NCI-H2196 (cell line): Measurements from ENCODE around the gene DLX3.
"Not testable (repeated sequence)": the region's sequence is repeated elsewhere in the genome, so short reads cannot be mapped to it uniquely, and the experiment has no call there.

ENCODE experiments used
- DNase-seq: peaks from one replicate; lab custom pipeline; 2025; ENCODE audit not compliant: unreplicated experiment; lab: John Stamatoyannopoulos, UW

DLX3 gene

DNA sequence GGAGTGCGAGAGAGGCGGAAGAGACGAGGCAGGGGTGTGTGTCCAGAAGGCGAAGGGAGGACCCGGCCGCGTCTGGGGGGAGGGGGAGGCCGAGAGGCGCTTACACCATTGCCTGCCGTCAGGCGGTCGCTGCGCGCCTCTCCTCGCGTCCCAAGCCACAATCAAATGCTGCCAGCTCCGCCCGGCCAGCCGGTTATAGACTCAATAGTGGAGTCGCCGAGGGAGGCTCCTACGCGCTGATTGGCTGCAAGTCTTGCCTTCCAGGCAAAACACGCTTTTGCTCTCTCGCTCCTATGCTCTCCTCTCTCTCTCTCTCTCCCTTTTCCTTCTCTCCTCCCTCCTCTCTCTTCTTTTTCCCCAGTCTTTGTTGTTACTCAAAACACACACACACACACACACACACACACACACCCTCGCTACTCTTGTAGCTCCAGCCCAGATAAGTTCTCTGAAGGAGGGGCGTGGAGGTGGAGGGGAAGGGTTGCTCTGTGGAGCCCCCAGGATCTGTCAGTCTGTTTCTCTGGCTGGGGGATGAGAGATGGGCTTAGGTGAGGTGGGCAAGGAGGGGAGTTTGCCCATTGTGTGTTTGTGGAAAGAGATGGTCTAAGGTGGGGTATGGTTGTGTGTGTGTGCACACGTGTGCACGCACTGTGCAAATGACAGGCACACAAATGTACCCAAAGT is at the start of gene DLX3:
TSS of gene DLX3 (minus strand) at position 170 of the 684 bp plus-strand sequence. CDS start 226 bp downstream, outside the sequence.
- peak; percentile 84 for DNase-seq

DNA sequence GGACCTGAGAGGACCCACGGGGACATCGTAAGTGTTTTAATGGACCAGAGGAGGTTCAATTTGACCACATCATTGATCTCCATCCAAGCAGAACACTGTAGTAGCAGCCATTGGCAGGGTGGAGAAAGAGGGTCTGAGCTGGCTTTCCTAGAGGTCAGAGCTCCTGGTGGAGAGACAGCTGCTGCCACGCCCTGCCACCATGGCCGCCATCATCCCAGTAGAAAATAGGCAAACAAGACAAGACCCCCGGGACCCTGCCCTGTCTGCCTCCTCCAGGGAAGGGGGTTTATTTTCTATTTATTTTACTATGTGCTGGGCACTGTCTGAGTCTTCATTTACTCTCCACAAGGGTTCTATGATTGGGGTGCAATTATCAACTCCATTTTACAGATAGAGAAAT is 49.5 kb upstream of the DLX3 start:
- no peak for DNase-seq

DNA sequence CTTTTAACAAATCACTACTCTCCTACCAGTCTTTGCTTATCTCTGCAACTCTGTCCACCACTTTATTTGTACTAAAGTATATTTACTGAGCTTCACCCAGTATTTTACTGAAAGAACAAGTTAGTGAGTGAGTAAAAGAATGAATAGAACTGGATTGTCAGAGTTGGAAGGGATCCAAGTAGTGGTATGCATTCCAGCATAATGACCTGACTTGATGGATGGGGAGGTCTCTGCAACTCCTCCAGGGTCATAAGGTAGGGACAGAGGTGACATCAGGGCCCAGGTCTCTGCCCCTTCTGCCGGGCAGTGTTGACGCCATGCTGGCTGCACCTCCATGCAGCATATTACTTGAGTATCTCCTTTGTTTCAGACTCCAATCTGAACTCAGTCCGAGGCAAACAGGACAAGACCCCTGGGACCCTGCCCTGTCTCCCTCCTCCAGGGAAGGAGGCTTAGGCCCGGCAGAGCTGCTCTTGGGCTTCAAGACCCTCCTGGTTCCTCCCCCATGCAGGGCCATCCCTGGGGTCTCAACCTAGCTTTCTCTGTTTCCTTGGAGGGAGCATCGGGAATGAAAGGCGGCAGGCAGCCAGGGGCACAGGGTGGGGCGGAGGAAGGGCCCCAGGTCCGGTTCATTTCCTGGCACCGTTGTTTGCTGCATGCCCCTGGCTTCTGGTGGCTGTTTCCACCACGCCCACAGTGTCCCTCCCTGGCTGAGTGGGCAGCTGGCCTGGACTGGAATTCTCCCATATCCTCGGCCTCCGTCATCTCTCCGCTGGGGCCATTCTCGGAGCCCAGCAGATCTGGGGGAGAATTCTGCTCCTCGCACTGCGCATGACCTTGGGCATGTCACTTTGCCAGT is 48.5 kb upstream of the DLX3 start:
- DNase-seq, result no peak

DNA sequence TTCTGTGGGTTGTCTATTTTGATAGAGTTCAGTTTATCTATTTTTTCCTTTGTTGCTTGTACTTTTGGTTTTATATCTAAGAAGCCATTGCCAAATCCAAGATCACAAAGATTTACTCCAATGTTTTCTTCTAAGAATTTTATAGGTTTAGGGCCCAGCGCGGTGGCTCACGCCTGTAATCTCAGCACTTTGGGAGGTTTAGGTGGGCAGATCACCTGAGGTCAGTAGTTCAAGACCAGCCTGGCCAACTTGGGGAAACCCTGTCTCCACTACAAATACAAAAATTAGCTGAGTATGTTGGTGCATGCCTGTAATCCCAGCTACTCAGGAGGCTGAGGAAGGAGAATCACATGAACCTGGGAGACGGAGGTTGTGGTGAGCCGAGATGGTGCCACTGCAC is 47.2 kb upstream of the DLX3 start:
- no peak for DNase-seq

DNA sequence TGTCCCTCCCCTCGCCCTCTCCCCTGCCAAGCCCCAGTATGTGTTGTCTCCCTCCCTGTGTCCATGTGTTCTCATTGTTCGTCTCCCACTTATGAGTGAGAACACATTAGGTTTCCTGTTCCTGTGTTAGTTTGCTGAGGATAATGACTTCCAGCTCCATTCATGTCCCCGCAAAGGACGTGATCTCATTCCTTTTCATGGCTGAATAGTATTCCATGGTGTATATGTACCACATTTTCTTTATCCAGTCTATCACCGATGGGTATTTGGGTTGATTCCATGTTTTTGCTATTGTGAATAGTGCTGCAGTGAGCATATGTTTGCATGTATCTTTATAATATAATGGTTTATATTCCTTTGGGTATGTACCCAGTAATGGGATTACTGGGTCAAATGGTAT is 45.5 kb upstream of the DLX3 start:
- DNase-seq, result not testable (repeated sequence)

DNA sequence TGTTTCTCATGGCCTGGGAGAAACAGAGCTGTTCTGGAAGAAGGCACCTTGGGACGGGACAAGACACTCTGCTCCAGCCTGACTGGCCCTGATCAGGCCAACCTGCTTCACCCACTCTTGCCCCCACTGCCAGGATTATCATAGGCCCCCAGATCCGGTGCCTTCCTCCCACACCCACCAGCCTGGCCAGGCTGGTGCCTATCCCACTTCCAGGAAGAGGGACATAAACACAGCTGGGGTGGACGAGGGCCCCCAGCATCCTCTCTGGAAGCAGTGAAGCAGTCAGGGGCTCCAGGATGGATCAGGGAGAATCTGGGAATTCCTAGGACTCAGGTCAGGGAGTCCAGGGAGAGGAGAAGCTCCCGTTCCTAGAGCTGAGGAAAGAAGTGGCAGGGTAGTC is 44.0 kb upstream of the DLX3 start:
- no peak for DNase-seq

DNA sequence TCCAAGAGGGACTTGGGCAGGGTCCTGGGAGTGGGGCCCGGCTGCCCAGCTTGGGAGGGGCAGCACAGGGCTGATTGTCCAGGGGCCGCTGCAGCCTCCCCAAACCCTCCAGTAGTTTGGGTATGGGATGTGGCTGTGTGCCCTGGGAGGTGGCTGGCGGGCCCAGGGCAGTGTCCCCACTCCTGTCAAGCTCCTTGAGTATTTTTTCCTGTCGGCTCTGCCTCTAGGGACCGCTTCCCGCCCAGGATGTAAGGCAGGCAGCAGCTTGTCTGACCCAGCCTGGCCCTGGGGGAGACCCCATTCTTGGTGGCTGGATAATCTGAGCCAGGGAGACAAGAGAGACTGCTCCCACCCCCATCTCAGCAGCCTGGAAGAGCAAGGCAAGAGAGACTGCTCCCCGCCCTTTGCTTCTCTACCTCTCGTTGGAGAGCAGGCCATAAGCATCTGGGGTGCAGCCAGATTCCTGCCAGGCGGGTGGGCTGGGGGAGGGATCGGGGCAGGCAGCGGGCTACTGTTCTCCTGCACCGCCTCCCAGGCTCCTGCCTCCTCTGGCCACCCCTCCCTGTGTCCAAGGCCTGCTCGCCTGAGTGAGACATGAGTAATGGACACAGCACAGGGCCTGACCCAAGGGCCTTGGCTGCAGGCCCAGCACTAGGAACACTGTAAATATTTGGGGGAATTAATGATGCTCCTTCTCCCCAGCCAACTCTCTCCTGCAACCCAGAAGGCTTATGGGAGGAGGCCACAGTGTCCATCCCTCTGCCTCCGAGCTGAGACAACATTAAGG is 42.5 kb upstream of the DLX3 start:
- peak; percentile 75 for DNase-seq

DNA sequence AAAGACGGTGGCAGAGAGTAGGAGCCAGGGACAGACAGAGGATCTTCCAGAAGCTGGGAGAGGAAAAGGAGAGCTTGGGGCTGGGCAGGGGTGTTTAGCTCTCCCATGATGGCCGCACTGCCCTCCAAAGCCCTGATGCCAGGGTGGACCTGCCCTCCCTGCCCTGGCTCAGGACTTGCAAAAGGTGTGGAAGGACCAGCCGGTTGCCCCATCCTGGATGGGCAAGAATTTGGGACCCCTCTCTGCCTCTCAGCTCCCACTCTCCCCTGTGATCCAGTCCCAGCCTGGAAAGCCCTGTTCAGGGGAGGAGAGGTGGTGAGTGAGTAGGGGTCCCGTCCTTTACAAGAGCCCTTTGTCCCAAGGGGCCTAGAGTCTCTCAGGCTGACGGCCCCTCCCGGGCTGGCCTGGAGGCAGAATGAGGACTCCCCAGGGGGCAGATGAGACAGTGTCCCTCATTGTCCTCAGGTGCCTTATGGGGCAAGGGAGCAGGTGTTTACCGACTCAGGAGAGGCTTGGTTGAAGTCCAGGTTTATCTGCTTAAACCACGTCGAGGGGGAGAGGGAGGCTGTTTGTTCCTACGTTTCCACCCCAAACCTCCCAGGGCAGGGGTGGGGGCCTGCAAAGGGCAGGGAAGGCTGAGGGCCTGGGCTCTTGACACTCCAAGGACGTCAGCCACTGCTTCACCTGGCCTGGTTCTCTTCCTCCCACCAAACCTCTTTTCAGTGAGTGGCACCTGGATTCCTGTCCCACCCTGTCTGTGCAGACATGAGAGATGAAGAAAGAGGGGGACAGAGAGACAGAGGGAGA is 41.6 kb upstream of the DLX3 start:
- peak; percentile 48 for DNase-seq

DNA sequence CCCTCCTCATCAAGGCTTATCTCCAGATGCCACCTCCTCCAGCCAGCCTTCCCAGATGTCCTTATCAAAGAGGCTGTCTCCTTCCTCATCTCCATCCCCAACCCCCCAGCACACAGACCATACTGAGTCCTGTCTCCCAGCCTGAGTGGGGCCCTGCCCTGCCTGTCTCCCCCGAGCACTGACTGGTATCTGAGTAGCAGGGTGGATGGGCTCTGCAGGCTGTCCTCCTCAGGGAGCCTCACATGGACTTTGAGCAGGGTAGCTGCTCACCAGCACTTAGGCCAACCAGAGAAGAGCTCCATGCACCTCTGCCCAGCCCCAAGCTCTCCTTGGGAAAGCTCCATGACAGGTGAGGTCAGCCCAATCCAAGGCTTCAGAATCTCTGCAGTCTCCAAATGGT is 40.9 kb upstream of the DLX3 start:
- DNase-seq, result no peak

DNA sequence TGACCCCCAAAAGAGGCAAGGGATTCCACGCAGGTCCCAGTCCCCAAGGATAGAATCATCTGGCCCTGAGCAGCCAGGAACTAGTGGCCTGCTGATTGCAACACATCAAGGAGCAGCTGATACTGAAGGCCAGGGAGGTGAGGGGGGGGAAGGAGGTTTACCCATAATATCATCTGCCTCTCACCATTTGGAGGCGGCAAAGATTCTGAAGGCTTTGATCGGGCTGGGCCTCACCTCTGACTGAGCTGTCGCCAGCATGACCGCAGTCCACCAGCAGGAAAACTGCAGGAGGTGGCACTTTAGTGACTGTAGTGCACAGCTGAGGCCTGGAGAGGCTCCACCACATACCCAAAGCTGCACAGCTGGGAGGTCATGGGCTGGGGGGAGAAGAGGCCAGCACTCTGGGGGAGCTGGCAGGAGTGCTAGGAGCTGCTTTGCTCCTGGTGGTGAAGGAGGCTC is 40.4 kb upstream of the DLX3 start:
- DNase-seq, result no peak

DNA sequence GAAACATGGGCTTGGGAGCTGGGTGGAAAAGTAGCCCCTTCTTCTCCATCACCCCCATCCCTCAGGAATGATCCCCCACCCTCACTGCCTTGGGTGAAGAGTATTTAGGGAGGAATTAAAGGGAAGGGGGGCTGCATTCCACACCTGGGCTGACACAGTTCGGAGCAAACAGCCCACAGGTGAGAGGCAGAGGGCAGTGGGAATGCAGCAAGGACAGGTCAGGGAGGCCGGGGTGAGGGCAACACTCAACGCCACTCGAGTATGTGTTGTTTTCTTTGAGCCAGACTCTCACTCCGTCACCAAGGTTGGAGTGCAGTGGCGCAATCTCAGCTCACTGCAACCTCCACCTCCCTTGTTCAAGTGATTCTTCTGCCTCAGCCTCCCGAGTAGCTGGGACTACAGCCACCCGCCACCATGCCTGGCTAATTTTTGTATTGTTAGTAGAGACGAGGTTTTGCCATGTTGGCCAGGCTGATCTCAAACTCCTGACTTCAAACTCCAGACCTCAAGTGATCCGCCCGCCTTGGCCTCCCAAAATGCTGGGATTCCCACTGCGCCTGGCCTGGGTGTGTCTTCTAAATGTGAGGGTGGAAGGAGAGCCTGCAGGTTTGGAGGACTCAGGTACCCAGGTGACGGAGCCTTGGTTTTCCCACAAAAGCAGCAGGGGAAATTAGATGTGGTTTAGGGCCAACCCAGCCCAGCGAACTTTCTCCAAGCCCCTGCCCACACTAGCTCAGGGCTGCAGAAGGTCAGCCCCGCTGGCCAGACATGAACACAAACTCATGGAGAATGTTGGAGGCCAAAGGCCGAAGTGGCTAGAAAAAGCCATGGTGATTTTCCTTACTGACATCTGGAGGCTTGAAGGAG is 39.7 kb upstream of the DLX3 start:
- no peak for DNase-seq

DNA sequence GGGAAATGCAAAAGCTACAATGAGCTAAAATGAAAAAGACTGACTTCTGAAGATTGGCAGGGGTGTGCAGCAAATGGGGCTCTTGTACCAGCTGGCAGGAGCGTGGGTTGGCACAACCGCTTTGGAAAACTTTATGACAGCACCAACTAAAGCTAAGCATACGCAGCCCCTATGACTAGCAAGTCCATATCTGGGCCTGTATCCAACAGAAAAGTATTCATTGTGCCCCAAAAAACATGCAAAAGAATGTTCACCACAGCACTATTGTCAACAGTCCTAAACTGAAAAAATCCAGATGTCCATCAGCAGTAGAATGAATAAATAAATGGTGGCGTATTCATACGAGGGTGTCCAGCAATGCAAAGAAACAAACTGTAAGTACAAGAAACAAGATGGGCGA is 38.3 kb upstream of the DLX3 start:
- no peak for DNase-seq

DNA sequence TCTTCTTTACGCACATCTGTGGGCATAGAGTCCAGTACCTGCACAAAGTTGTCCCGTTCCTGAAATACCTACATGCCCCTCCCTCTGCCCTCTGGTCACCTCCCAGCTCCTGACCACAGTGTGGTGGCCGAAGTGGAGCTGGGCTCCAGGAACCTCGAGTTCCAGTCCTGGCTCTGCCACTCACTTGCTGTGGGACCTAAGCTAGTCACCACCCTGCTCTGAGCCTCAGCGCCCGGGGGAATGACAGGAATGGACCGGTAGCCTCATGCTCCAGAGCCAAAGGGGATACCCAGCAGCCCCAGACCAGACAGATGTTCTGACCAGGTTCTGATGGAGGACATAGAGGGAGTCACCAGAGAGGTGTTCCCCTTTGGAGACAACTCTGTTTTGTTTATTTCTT is 34.2 kb upstream of the DLX3 start:
- DNase-seq, result no peak

DNA sequence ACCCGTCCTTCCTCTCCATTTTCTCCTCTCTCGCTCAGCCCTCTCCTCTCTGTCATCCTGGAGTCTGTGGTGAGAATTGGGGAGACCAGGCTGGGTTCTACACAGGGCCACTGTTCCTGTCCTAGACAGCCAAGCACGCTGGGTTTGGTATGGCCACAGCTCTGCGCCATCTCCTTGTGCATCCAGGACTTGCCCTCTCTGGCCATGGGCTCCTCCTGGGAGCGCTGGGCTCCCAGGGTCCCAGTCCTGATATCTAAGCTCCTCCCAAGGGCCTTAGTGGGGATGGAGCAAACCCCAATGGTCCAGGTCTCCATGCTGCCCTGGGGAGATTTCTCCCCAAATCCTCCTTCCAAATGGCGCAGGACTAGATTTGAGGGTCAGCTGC is 33.7 kb upstream of the DLX3 start:
- no peak for DNase-seq

DNA sequence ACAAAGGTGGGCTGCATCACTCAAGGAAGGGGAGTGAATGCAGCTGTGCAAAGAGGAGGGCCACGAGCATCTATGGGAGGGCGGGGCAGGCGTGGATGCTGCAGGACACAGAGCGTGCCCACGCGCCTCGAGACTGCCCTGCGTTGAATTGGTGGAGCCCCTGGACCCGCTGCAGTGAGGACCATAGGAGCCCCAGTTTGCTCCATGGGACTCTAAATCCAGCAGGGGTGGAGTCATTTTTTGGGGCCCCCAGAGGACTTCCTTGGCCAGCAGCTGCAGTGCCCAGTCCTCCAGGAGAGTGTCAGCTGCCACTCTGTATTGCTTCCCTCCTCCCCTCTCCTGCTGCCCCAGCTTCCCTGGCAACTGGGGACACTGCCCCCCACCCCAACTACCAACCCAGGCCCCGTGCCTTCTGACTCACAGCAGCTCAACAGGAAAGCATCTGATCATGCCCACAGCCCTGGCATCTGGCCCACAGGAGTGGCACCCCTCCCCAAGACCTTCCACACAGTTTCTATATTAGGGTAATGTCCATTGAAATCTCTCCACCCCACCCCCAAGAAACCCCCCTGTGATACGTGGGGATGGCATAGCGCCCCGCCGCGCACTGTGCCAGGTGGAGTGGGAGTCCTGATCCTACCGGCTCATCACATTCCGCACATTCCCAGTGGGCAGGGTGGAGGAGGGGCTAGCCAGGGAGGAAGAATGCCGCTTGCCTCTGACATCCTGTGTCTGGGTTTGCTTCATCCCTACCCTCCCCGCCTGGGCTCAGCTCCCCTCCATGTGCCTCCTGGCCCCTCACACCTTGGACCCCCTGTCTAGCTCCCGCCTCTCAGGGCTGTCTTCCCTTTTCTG is 33.1 kb upstream of the DLX3 start:
- DNase-seq, result no peak

DNA sequence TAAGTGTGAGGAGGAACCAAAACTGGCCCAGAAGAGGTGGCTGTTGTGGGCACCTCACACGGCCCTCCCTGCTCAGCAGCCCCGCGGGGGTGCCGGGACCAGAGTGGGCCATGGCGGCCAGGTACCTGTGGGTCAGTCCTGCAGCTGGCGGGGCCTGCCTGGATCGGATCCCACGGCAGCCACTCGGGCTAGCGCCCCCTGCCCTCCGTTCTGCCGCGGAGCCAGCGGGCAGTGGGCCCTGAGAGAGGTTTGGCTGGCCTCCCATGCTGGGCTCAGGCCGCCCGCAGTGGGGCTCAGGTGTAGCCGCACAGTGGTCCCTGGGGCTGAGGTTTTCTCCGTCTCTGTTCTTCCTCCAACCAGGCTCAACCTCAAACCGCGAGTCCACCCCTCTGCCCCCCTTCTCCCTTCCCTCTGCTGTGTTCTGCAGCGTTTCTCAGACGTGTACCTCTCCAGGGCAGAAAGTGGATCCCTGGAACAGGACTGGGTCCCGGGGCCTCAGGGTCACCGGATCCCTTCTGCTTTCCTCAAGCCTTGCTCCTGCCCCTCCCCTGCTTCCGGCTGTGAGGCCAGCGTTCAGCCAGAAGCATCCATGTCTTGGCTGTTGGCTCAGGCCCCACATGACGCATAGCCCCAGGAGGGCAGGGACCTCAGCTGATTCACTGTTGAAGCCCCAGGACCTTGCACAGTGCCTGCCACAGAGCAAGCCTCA is 32.3 kb upstream of the DLX3 start:
- DNase-seq, result no peak

DNA sequence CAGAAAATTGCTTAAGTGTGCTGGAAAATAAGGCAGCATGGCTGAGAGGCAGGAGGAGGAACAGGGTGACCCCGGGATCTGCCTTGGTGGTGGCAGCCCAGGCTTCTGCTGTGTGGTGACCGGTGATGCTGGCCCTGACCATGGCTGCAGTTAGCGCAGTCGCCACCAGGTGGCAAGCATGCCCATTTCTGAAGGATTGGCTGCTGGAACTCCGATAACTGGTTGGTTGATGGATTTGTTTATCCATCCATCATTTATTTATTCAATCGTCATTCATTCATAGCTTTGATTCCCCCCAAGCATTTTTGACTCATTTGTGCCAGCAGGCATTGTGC is 31.8 kb upstream of the DLX3 start:
- peak; percentile 78 for DNase-seq

DNA sequence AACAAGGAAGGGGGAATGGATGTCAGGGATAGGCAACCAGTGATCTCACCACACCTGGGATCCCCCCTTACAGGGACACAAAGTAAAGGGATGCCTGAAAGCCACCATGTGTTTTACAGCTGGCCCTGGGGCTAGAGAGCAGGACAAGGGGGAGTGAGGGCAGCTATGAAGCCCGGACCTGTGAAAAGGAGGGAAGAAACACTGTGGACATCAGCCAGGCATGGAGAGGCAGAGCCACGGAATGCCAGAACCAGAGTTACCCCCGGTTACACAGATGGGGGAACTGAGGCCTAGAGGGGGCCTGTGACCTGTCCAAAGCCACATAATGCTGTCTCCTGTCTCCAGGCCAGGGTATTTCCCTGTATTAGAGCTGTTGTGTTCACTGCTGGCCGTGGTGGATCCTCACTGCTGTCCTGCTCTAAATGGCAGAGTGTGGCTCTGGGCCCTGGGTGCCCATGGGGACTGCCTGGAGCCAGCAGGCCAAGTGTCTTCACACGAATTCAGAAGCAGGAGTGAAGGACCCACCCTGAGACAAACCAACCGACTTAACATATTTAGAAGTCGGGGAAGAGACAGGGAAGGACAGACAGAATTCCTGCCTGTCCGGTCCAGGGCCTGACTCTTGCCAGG is 31.1 kb upstream of the DLX3 start:
- no peak for DNase-seq
